Neural cell (in vitro differentiated cells): ENCODE data around the gene OR10G2. TPM values are rescaled to one million over a fixed set of nuclear protein-coding genes. Genes with fewer than 3 reads are reported as not detected.

Source experiments
- H2AFZ ChIP-seq: fragments of 200-600, 300-800 bp; sonication (generic), shearing (Covaris generic); 2 replicates; pipeline ENCODE4 v1.6.0; 2014; ENCODE audit warnings: low read depth, mild to moderate bottlenecking, antibody characterized with exemption, low read length, moderate library complexity
- H3F3A ChIP-seq: fragments of 200-600 bp; shearing (Covaris generic); 2 replicates; pipeline ENCODE4 v1.6.1; 2016; ENCODE audit warnings: mild to moderate bottlenecking, moderate library complexity, mixed read lengths, antibody characterized with exemption, low read length; ENCODE audit not compliant: insufficient read depth, poor library complexity, severe bottlenecking
- H3K27ac ChIP-seq: fragments of 200-600, 300-800 bp; sonication (generic), shearing (Covaris generic); 2 replicates; pipeline ENCODE4 v1.5.1; 2014; ENCODE audit warnings: mild to moderate bottlenecking, low read length, moderate library complexity
- H3K27me3 ChIP-seq: fragments of 300-800, 200-600 bp; sonication (generic), shearing (Covaris generic); 2 replicates; pipeline ENCODE4 v1.6.0; 2014; ENCODE audit warnings: mild to moderate bottlenecking, low read depth, low read length, moderate library complexity; ENCODE audit not compliant: insufficient read depth
- H3K36me3 ChIP-seq: fragments of 300-800, 200-600 bp; sonication (generic), shearing (Covaris generic); 2 replicates; pipeline ENCODE4 v1.5.1; 2014; ENCODE audit warnings: mild to moderate bottlenecking, antibody characterized with exemption, low read length, moderate library complexity; ENCODE audit not compliant: insufficient read depth
- H3K4me2 ChIP-seq: fragments of 300-800, 200-600 bp; sonication (generic), shearing (Covaris generic); 2 replicates; pipeline ENCODE4 v1.6.0; 2014; ENCODE audit warnings: mild to moderate bottlenecking, low read length
- H3K4me3 ChIP-seq: fragments of 300-800, 200-600 bp; sonication (generic), shearing (Covaris generic); 2 replicates; pipeline ENCODE4 v1.5.1; 2014; ENCODE audit warnings: mild to moderate bottlenecking, low read length, moderate library complexity
- H3K79me2 ChIP-seq: fragments of 200-600 bp; shearing (Covaris generic); replicated peaks from 2 replicates; pipeline ENCODE4 v1.6.0; 2014; ENCODE audit warnings: mild to moderate bottlenecking, low read length, moderate library complexity; ENCODE audit not compliant: insufficient read depth
- H3K9ac ChIP-seq: fragments of 300-800, 200-600 bp; sonication (generic), shearing (Covaris generic); 2 replicates; pipeline ENCODE4 v1.6.1; 2016; ENCODE audit warnings: mild to moderate bottlenecking, low read length, mixed read lengths
- H3K9me2 ChIP-seq: fragments of 200-600 bp; shearing (Covaris generic); 2 replicates; pipeline ENCODE4 v1.6.1; 2016; ENCODE audit warnings: mild to moderate bottlenecking, low read length, mixed read lengths; ENCODE audit not compliant: insufficient read depth
- H3K9me3 ChIP-seq: fragments of 200-600, 300-800 bp; sonication (generic), shearing (Covaris generic); 2 replicates; pipeline ENCODE4 v1.6.1; 2016; ENCODE audit warnings: mild to moderate bottlenecking, mixed run types, low read length, moderate library complexity, mixed read lengths
- H4K20me1 ChIP-seq: fragments of 200-600 bp; shearing (Covaris generic); 2 replicates; pipeline ENCODE4 v1.6.1; 2016; ENCODE audit warnings: mild to moderate bottlenecking, mixed run types; ENCODE audit not compliant: insufficient read depth
- EP300 ChIP-seq: fragments of 450-650 bp; conservative IDR thresholded peaks from 2 replicates; pipeline ENCODE4 v1.6.1; 2014; ENCODE audit warnings: antibody characterized with exemption, mild to moderate bottlenecking, moderate library complexity; ENCODE audit not compliant: poor library complexity, severe bottlenecking
- EZH2 ChIP-seq: fragments of 200-600, 300-800 bp; shearing (Covaris generic), sonication (generic); IDR thresholded peaks from 2 replicates; pipeline ENCODE4 v1.6.1; 2014; ENCODE audit warnings: antibody characterized with exemption, low read length, borderline replicate concordance, mild to moderate bottlenecking; ENCODE audit not compliant: insufficient read depth, poor library complexity, severe bottlenecking
- MXI1 ChIP-seq: fragments of 450-650 bp; conservative IDR thresholded peaks from 2 replicates; pipeline ENCODE4 v1.6.1; 2014; ENCODE audit warnings: antibody characterized with exemption, mild to moderate bottlenecking; ENCODE audit not compliant: poor library complexity, severe bottlenecking
- POLR2AphosphoS5 ChIP-seq: IDR thresholded peaks from 2 replicates; pipeline ENCODE4 v1.6.1; 2012
- RAD21 ChIP-seq: fragments of 450-650 bp; conservative IDR thresholded peaks from 2 replicates; pipeline ENCODE4 v1.6.1; 2014; ENCODE audit warnings: antibody characterized with exemption, mild to moderate bottlenecking, moderate library complexity
- SMC3 ChIP-seq: fragments of 450-650 bp; conservative IDR thresholded peaks from 2 replicates; pipeline ENCODE4 v1.6.1; 2014; ENCODE audit warnings: antibody characterized with exemption, mild to moderate bottlenecking, moderate library complexity; ENCODE audit not compliant: poor library complexity
- TAF1 ChIP-seq: IDR thresholded peaks from 2 replicates; pipeline ENCODE4 v1.6.1; 2012; ENCODE audit warnings: low read depth
- polyA plus RNA-seq: library from polyadenylated mRNA; depleted of rRNA; stranded (reverse); fragments of >200 nt; gene quantifications from 2 replicates; pipeline ENCODE4 v1.2.3, GENCODE V29; 2014
- TF ChIP-seq, protein P1 (sequence below): IDR thresholded peaks from 2 replicates; pipeline ENCODE4 v1.6.1; 2012; ENCODE audit warnings: borderline replicate concordance
- TF ChIP-seq, protein P2 (sequence below): fragments of 450-650 bp; IDR thresholded peaks from 2 replicates; pipeline ENCODE4 v1.5.1; 2014; ENCODE audit warnings: antibody characterized with exemption, mild to moderate bottlenecking, moderate library complexity; ENCODE audit not compliant: poor library complexity, severe bottlenecking

Gene OR10G2
- polyA plus RNA-seq, 1 donor from 2014 or later = not detected

DNA sequence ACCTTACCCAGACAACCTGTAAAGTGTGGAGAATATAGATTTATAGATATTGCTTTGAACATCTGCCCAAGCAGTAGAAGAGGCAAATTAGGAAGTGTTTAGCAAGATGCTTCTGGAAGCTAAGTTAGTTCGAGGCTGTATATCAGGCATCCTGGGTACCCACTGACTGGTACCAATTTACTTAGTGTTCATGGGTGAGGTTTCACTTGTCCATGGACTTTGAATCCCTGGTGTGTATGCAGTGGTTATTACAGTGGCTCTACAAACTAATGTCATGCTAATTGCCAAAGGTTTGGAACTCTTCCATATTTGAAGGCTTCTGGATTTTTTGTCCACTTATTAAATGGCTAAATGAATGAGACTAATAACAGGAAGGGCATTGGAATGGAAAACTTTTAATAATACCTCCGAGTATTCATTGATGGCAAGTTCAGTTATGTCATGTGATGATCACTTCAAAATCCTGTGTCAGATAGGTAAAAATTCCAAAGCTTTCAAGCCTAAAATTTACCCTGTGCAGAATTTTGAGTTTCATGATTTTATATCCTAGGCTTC, 18.7 kb upstream of the OR10G2 start, which contains the start of gene OR4E2:
Gene OR4E2 (plus strand): TSS at position 505 of the 555 bp plus-strand sequence. CDS start 11,248 bp downstream, outside the sequence.
- no peaks in the 10 kb centered on the region for H3K9me3 ChIP-seq
- H3F3A ChIP-seq = no peaks in the 10 kb centered on the region
- H2AFZ ChIP-seq = no peak within 1 kb of the TSS
- no peak within 1 kb of the TSS for H3K4me2 ChIP-seq
- H3K79me2 ChIP-seq = no peaks in the 10 kb centered on the region
- H3K9me2 ChIP-seq = no peaks in the 10 kb centered on the region
- H3K4me3 ChIP-seq = no peak within 1 kb of the TSS
- TF ChIP-seq EZH2 (no peak), SMC3 (no peak), POLR2AphosphoS5 (no peak), TAF1 (no peak), MXI1 (no peak), RAD21 (no peak), EP300 (no peak)
- TF ChIP-seq, protein P1, sequence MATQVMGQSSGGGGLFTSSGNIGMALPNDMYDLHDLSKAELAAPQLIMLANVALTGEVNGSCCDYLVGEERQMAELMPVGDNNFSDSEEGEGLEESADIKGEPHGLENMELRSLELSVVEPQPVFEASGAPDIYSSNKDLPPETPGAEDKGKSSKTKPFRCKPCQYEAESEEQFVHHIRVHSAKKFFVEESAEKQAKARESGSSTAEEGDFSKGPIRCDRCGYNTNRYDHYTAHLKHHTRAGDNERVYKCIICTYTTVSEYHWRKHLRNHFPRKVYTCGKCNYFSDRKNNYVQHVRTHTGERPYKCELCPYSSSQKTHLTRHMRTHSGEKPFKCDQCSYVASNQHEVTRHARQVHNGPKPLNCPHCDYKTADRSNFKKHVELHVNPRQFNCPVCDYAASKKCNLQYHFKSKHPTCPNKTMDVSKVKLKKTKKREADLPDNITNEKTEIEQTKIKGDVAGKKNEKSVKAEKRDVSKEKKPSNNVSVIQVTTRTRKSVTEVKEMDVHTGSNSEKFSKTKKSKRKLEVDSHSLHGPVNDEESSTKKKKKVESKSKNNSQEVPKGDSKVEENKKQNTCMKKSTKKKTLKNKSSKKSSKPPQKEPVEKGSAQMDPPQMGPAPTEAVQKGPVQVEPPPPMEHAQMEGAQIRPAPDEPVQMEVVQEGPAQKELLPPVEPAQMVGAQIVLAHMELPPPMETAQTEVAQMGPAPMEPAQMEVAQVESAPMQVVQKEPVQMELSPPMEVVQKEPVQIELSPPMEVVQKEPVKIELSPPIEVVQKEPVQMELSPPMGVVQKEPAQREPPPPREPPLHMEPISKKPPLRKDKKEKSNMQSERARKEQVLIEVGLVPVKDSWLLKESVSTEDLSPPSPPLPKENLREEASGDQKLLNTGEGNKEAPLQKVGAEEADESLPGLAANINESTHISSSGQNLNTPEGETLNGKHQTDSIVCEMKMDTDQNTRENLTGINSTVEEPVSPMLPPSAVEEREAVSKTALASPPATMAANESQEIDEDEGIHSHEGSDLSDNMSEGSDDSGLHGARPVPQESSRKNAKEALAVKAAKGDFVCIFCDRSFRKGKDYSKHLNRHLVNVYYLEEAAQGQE = no peak
- TF ChIP-seq, protein P2, sequence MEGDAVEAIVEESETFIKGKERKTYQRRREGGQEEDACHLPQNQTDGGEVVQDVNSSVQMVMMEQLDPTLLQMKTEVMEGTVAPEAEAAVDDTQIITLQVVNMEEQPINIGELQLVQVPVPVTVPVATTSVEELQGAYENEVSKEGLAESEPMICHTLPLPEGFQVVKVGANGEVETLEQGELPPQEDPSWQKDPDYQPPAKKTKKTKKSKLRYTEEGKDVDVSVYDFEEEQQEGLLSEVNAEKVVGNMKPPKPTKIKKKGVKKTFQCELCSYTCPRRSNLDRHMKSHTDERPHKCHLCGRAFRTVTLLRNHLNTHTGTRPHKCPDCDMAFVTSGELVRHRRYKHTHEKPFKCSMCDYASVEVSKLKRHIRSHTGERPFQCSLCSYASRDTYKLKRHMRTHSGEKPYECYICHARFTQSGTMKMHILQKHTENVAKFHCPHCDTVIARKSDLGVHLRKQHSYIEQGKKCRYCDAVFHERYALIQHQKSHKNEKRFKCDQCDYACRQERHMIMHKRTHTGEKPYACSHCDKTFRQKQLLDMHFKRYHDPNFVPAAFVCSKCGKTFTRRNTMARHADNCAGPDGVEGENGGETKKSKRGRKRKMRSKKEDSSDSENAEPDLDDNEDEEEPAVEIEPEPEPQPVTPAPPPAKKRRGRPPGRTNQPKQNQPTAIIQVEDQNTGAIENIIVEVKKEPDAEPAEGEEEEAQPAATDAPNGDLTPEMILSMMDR = no peak
- no peaks in the 10 kb centered on the region for H4K20me1 ChIP-seq
- no peaks in the 10 kb centered on the region for H3K27me3 ChIP-seq
- H3K9ac ChIP-seq = no peak within 1 kb of the TSS
- no peaks in the 10 kb centered on the region for H3K36me3 ChIP-seq
- H3K27ac ChIP-seq = no peak within 1 kb of the TSS

DNA sequence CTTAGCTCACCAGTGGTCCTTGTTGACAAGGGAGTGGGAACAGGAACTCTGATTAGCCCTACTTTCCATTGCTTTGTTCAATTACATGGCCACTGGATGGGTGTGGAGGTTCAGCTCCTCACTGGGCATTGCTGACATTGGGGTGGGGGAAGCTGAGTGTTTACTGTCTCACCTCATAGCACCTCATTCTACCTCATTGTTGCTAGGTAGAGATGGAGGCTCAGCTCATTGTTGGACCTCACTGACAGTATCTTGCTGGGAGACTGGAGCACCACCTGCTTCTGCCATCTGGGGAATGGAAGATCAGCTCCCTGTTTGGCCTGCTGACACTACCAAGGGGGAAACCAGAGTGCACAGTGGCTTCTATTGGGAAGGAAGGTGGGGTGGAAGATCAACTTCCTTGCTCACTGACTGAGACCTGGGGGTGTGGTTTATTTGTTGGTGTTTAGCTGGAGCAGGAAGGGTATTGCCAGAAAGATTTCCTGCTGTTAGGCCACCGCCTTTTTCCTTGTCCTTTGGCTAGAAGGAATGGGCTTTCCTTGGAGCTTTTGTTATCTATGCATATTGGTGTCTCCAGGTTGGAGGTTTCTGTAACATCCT, 17.6 kb upstream of the OR10G2 start:
- no peak overlapping the region for H3K4me2 ChIP-seq
- no peak overlapping the region for H3K9ac ChIP-seq
- no peak overlapping the region for H3K27ac ChIP-seq
- TF ChIP-seq, protein P1 = no peak
- TF ChIP-seq EP300 = no peak
- TF ChIP-seq POLR2AphosphoS5 = no peak
- TF ChIP-seq, protein P2 = no peak
- no peak for TF ChIP-seq EZH2
- no peak for TF ChIP-seq TAF1
- TF ChIP-seq SMC3 = no peak
- TF ChIP-seq MXI1 = no peak
- no peak for TF ChIP-seq RAD21
- H3F3A ChIP-seq = no peaks in the 10 kb centered on the region
- H4K20me1 ChIP-seq = no peaks in the 10 kb centered on the region
- no peak overlapping the region for H3K4me3 ChIP-seq
- H3K27me3 ChIP-seq = no peaks in the 10 kb centered on the region
- H2AFZ ChIP-seq = no peak overlapping the region
- no peaks in the 10 kb centered on the region for H3K36me3 ChIP-seq
- H3K79me2 ChIP-seq = no peaks in the 10 kb centered on the region
- no peaks in the 10 kb centered on the region for H3K9me2 ChIP-seq
- no peaks in the 10 kb centered on the region for H3K9me3 ChIP-seq
